Measurements from ENCODE around the gene MTUS2. TPM values are rescaled to one million over a fixed set of nuclear protein-coding genes. Genes with fewer than 3 reads are reported as not detected.

MTUS2 gene
- polyA plus RNA-seq, 1 donor from 2014 or later = 4.4 TPM

GRCh38 chr13:29534083-29534482 lies 713.9 kb downstream of the MTUS2 start:
- Histone ChIP-seq H3K4me3 (ENCODE audit: low read length) (no peak overlapping the region), H3K9me3 (ENCODE audit: low read length) (no peaks in the 10 kb centered on the region), H3K27ac (ENCODE audit: low read length) (no peak overlapping the region), H4K20me1 (ENCODE audit: insufficient read depth) (no peaks in the 10 kb centered on the region), H3K36me3 (ENCODE audit: insufficient read depth, low read length) (peaks cover 11% of the 10 kb centered on the region), H3K27me3 (ENCODE audit: insufficient read depth, low read depth, low read length) (no peaks in the 10 kb centered on the region), H3F3A (ENCODE audit: insufficient read depth, low read length, poor library complexity, severe bottlenecking) (no peaks in the 10 kb centered on the region), H3K79me2 (replicated peaks; ENCODE audit: insufficient read depth, low read length) (no peaks in the 10 kb centered on the region), H2AFZ (ENCODE audit: low read depth, low read length) (no peak overlapping the region), H3K4me2 (ENCODE audit: low read length) (no peak overlapping the region), H3K9me2 (ENCODE audit: insufficient read depth, low read length) (no peaks in the 10 kb centered on the region), H3K9ac (ENCODE audit: low read length) (no peak overlapping the region)
- TF ChIP-seq TAF1 (IDR thresholded peaks at IDR 0.05; ENCODE audit: low read depth) = no peak
- no peak for TF ChIP-seq RAD21 (conservative IDR thresholded peaks at IDR 0.05)
- TF ChIP-seq MXI1 (conservative IDR thresholded peaks at IDR 0.05; ENCODE audit: poor library complexity, severe bottlenecking) = no peak
- TF ChIP-seq POLR2AphosphoS5 (IDR thresholded peaks at IDR 0.05) = no peak
- TF ChIP-seq REST (IDR thresholded peaks at IDR 0.05; ENCODE audit: borderline replicate concordance) = no peak
- no peak for TF ChIP-seq EP300 (conservative IDR thresholded peaks at IDR 0.05; ENCODE audit: poor library complexity, severe bottlenecking)
- no peak for TF ChIP-seq EZH2 (IDR thresholded peaks at IDR 0.05; ENCODE audit: borderline replicate concordance, insufficient read depth, low read length, poor library complexity, severe bottlenecking)
- no peak for TF ChIP-seq CTCF (IDR thresholded peaks at IDR 0.05; ENCODE audit: poor library complexity, severe bottlenecking)
- no peak for TF ChIP-seq SMC3 (conservative IDR thresholded peaks at IDR 0.05; ENCODE audit: poor library complexity)

DNA sequence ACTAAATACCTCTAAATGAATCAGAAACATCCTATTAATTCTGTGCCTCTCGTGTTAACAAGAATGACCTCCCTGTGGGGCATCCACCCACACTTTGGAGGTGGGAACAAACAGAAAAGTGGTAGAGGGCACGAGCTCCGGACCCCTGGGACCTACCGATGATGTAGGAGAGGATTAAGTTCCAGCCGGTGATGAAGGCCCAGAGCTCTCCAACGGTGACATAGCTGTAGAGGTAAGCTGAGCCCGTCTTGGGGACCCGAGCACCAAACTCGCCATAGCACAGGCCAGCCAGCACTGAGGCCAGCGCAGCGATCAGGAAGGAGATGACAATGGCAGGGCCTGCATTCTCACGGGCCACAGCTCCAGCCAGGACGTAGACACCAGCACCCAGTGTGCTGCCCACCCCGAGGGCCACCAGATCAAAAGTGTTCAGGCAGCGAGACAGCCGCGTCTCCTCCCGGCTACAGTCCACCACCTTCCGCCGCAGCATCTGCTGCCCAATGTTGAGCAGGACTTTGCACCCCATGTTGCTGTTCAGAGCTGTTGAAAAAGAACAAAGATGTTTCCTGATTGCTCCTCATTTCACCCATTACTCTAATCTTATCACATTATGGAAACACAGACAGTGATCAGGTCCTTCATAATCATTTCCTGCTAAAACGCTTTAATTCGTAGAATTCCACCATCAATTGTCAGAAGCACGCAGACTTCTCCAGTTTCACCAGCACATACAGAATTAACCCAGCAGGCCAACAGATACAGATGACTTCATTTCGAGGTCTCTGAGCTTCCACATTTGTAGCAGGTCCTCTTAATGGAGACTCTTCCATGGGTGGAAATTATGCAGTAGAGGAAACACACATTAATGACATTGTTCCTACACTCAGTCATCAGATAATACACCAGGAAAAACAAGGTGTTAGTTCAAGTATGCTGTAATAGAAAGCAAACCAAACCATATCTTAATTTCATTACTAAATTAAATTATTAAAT lies 715.8 kb downstream of the MTUS2 start:
- H3K36me3 ChIP-seq (ENCODE audit: insufficient read depth, low read length) = peaks cover 4% of the 10 kb centered on the region
- no peaks in the 10 kb centered on the region for H3K79me2 ChIP-seq (replicated peaks; ENCODE audit: insufficient read depth, low read length)

More for the DNA sequence above, 715.8 kb downstream of the MTUS2 start:
- Histone ChIP-seq H3K9me3 (ENCODE audit: low read length) (no peaks in the 10 kb centered on the region), H3K27me3 (ENCODE audit: insufficient read depth, low read depth, low read length) (no peaks in the 10 kb centered on the region), H2AFZ (ENCODE audit: low read depth, low read length) (no peak overlapping the region), H3K4me3 (ENCODE audit: low read length) (no peak overlapping the region), H3K9ac (ENCODE audit: low read length) (no peak overlapping the region), H3K9me2 (ENCODE audit: insufficient read depth, low read length) (no peaks in the 10 kb centered on the region), H3K27ac (ENCODE audit: low read length) (no peak overlapping the region), H3K4me2 (ENCODE audit: low read length) (no peak overlapping the region), H4K20me1 (ENCODE audit: insufficient read depth) (no peaks in the 10 kb centered on the region), H3F3A (ENCODE audit: insufficient read depth, low read length, poor library complexity, severe bottlenecking) (no peaks in the 10 kb centered on the region)
- no peak for TF ChIP-seq MXI1 (conservative IDR thresholded peaks at IDR 0.05; ENCODE audit: poor library complexity, severe bottlenecking)
- TF ChIP-seq SMC3 (conservative IDR thresholded peaks at IDR 0.05; ENCODE audit: poor library complexity) = no peak
- no peak for TF ChIP-seq TAF1 (IDR thresholded peaks at IDR 0.05; ENCODE audit: low read depth)
- no peak for TF ChIP-seq CTCF (IDR thresholded peaks at IDR 0.05; ENCODE audit: poor library complexity, severe bottlenecking)
- no peak for TF ChIP-seq REST (IDR thresholded peaks at IDR 0.05; ENCODE audit: borderline replicate concordance)
- TF ChIP-seq EZH2 (IDR thresholded peaks at IDR 0.05; ENCODE audit: borderline replicate concordance, insufficient read depth, low read length, poor library complexity, severe bottlenecking) = no peak
- TF ChIP-seq EP300 (conservative IDR thresholded peaks at IDR 0.05; ENCODE audit: poor library complexity, severe bottlenecking) = no peak
- TF ChIP-seq RAD21 (conservative IDR thresholded peaks at IDR 0.05) = no peak
- TF ChIP-seq POLR2AphosphoS5 (IDR thresholded peaks at IDR 0.05) = no peak

All from neural cell (in vitro differentiated cells).